MM.1S (cell line): Measurements from ENCODE around the gene LPAR4.
A peak's percentile ranks its signal among the peaks of the same experiment; 100 is the strongest.

Experiments used
- DNase-seq: peaks from one replicate; pipeline ENCODE4 v3.0.0-alpha.2; 2015
- H2AFZ ChIP-seq: fragments of 300-600 bp; sonication (generic); 2 replicates; pipeline ENCODE4 v1.6.0; 2016; ENCODE audit warnings: antibody characterized with exemption, low read length
- H3F3A ChIP-seq: fragments of 300-600 bp; sonication (generic); 2 replicates; pipeline ENCODE4 v1.6.1; 2016; ENCODE audit warnings: mild to moderate bottlenecking, antibody characterized with exemption, low read length, moderate library complexity, mixed read lengths; ENCODE audit not compliant: insufficient read depth
- H3K27ac ChIP-seq: fragments of 300-600 bp; sonication (generic); 2 replicates; pipeline ENCODE4 v1.5.1; 2016; ENCODE audit warnings: mild to moderate bottlenecking, low read length
- H3K27me3 ChIP-seq: fragments of 300-600 bp; sonication (generic); replicated peaks from 2 replicates; pipeline ENCODE4 v1.6.0; 2016; ENCODE audit warnings: low read length; ENCODE audit not compliant: insufficient read depth
- H3K36me3 ChIP-seq: fragments of 300-600 bp; sonication (generic); replicated peaks from 2 replicates; pipeline ENCODE4 v1.6.1; 2016; ENCODE audit warnings: mild to moderate bottlenecking, low read length, mixed read lengths; ENCODE audit not compliant: insufficient read depth
- H3K4me1 ChIP-seq: fragments of 300-600 bp; sonication (generic); 2 replicates; pipeline ENCODE4 v1.6.1; 2016; ENCODE audit warnings: low read length, mixed read lengths
- H3K4me2 ChIP-seq: fragments of 300-600 bp; sonication (generic); 2 replicates; pipeline ENCODE4 v1.6.0; 2016; ENCODE audit warnings: low read depth, low read length
- H3K4me3 ChIP-seq: fragments of 300-600 bp; sonication (generic); 2 replicates; pipeline ENCODE4 v1.5.1; 2016; ENCODE audit warnings: low read length, mixed read lengths
- H3K79me2 ChIP-seq: fragments of 300-600 bp; sonication (generic); 2 replicates; pipeline ENCODE4 v1.6.1; 2016; ENCODE audit warnings: mixed run types, low read length, mixed read lengths
- H3K9ac ChIP-seq: fragments of 300-600 bp; sonication (generic); 2 replicates; pipeline ENCODE4 v1.6.1; 2016; ENCODE audit warnings: low read length, mixed read lengths
- H3K9me2 ChIP-seq: fragments of 300-600 bp; sonication (generic); replicated peaks from 2 replicates; pipeline ENCODE4 v1.6.1; 2016; ENCODE audit warnings: mild to moderate bottlenecking, low read length, mixed read lengths; ENCODE audit not compliant: insufficient read depth
- H3K9me3 ChIP-seq: fragments of 300-600 bp; sonication (generic); replicated peaks from 2 replicates; pipeline ENCODE4 v1.6.1; 2016; ENCODE audit warnings: mild to moderate bottlenecking, low read length, mixed read lengths; ENCODE audit not compliant: insufficient read depth
- H4K20me1 ChIP-seq: fragments of 300-600 bp; sonication (generic); 2 replicates; pipeline ENCODE4 v1.6.1; 2016; ENCODE audit warnings: mild to moderate bottlenecking, low read length, moderate library complexity, mixed read lengths; ENCODE audit not compliant: insufficient read depth
- EZH2 ChIP-seq: fragments of 300-600 bp; sonication (generic); optimal IDR thresholded peaks from 2 replicates; pipeline ENCODE3; 2017; ENCODE audit warnings: low read depth, mild to moderate bottlenecking, antibody characterized with exemption, low read length, mixed read lengths
- EZH2phosphoT487 ChIP-seq: fragments of 300-600 bp; sonication (generic); IDR thresholded peaks from 2 replicates; pipeline ENCODE4 v1.6.1; 2018; ENCODE audit warnings: antibody characterized with exemption, low read length
- TF ChIP-seq, protein P1 (sequence below): fragments of 300-600 bp; sonication (generic); IDR thresholded peaks from 2 replicates; pipeline ENCODE4 v1.5.1; 2016; ENCODE audit warnings: antibody characterized with exemption, low read length, mixed read lengths

LPAR4 gene

DNA sequence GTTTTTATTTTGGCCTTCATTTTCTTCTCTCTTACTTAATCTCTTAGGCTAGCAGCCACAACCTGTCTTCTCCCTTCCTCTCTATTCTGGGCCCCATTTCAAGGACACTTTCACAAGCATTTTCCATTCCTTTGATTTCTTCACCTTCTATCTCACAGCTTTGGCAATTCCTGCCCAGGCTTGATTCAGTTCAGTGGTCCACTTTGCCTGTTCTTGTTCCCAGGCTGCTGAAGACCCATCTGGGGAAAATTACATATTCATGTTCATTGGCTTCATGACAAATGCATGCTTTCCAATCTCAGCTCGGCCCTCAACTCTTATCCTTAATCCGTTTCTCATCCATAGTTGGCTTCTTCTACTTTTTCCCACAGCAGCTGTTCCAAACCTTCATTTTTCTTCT lies 38.7 kb upstream of the LPAR4 start:
- no peaks in the 10 kb centered on the region for H3K9me2 ChIP-seq
- no peak for DNase-seq
- no peak for TF ChIP-seq EZH2phosphoT487
- TF ChIP-seq EZH2: no peak
- TF ChIP-seq, protein P1, sequence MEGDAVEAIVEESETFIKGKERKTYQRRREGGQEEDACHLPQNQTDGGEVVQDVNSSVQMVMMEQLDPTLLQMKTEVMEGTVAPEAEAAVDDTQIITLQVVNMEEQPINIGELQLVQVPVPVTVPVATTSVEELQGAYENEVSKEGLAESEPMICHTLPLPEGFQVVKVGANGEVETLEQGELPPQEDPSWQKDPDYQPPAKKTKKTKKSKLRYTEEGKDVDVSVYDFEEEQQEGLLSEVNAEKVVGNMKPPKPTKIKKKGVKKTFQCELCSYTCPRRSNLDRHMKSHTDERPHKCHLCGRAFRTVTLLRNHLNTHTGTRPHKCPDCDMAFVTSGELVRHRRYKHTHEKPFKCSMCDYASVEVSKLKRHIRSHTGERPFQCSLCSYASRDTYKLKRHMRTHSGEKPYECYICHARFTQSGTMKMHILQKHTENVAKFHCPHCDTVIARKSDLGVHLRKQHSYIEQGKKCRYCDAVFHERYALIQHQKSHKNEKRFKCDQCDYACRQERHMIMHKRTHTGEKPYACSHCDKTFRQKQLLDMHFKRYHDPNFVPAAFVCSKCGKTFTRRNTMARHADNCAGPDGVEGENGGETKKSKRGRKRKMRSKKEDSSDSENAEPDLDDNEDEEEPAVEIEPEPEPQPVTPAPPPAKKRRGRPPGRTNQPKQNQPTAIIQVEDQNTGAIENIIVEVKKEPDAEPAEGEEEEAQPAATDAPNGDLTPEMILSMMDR: no peak
- no peak overlapping the region for H2AFZ ChIP-seq
- H3K79me2 ChIP-seq: no peaks in the 10 kb centered on the region
- H3K27me3 ChIP-seq: no peaks in the 10 kb centered on the region
- no peaks in the 10 kb centered on the region for H4K20me1 ChIP-seq
- no peaks in the 10 kb centered on the region for H3F3A ChIP-seq
- H3K27ac ChIP-seq: no peak overlapping the region
- H3K9me3 ChIP-seq: no peaks in the 10 kb centered on the region
- H3K36me3 ChIP-seq: no peaks in the 10 kb centered on the region
- no peak overlapping the region for H3K4me2 ChIP-seq
- no peak overlapping the region for H3K4me3 ChIP-seq
- no peak overlapping the region for H3K9ac ChIP-seq
- H3K4me1 ChIP-seq: peaks cover 3% of the 10 kb centered on the region; the same call in 1 of the 2 replicates

GRCh38 chrX:78710171-78710570 lies 37.3 kb upstream of the LPAR4 start:
- H3K9me2 ChIP-seq: no peaks in the 10 kb centered on the region
- H3K4me1 ChIP-seq: peaks cover 3% of the 10 kb centered on the region; the same call in 1 of the 2 replicates
- H3F3A ChIP-seq: no peaks in the 10 kb centered on the region
- no peaks in the 10 kb centered on the region for H4K20me1 ChIP-seq
- no peaks in the 10 kb centered on the region for H3K27me3 ChIP-seq
- DNase-seq: peak; percentile 37
- no peak overlapping the region for H3K9ac ChIP-seq
- H3K4me3 ChIP-seq: no peak overlapping the region
- H3K27ac ChIP-seq: no peak overlapping the region
- H2AFZ ChIP-seq: no peak overlapping the region
- H3K36me3 ChIP-seq: no peaks in the 10 kb centered on the region
- H3K9me3 ChIP-seq: no peaks in the 10 kb centered on the region
- H3K79me2 ChIP-seq: no peaks in the 10 kb centered on the region
- H3K4me2 ChIP-seq: no peak overlapping the region
- TF ChIP-seq EZH2 (no peak), EZH2phosphoT487 (no peak)
- TF ChIP-seq, protein P1: no peak

DNA sequence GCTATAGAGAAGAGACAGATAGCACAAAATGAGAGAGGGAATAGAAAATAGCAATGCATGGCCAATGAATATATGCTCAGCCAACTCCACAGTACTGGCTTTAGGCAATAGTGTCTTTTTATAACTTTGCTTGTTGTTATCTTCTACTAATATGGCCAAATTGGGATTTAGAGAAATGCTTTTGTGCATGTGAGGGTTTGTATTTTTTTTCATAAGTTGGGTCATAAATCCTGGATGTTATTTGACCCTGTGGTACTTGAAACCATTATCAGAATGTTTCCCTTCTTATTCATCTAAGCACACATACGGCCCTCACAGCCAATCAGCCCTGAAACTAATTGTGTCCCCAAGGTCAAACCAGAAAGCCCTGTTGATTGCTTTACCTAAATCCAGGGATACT lies 35.2 kb upstream of the LPAR4 start:
- Histone ChIP-seq H2AFZ (no peak overlapping the region), H4K20me1 (no peaks in the 10 kb centered on the region), H3K36me3 (no peaks in the 10 kb centered on the region), H3K27ac (no peak overlapping the region), H3K27me3 (no peaks in the 10 kb centered on the region), H3K79me2 (no peaks in the 10 kb centered on the region), H3K9me3 (no peaks in the 10 kb centered on the region), H3F3A (no peaks in the 10 kb centered on the region), H3K9me2 (no peaks in the 10 kb centered on the region), H3K4me2 (no peak overlapping the region), H3K4me3 (no peak overlapping the region), H3K4me1 (peaks cover 3% of the 10 kb centered on the region; the same call in 1 of the 2 replicates), H3K9ac (no peak overlapping the region)
- TF ChIP-seq, protein P1: no peak
- TF ChIP-seq EZH2phosphoT487 (no peak), EZH2 (no peak)
- DNase-seq: no peak

DNA sequence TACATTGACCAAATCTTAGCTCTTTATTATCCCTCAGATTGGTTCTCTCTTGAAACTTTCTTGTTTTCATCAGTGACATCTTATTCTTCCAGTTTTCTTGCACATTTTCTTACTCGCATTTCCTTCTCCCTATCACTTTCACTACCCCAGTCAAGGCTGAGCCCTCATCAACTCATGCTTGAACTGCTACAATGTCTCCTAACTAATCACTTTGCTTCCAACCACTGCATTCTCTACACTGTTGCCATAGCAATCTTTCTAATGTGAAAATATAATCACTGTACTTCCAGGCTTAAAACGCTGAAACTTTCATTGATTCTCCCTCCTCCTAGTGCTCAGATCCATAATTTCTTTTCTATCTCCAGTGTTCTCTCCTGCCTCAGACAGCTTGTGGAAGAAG lies 22.2 kb upstream of the LPAR4 start:
- Histone ChIP-seq H3K36me3 (no peaks in the 10 kb centered on the region), H3K27ac (no peak overlapping the region), H3K4me2 (no peak overlapping the region), H4K20me1 (no peaks in the 10 kb centered on the region), H3K27me3 (no peaks in the 10 kb centered on the region), H2AFZ (no peak overlapping the region), H3K9me2 (no peaks in the 10 kb centered on the region), H3K4me1 (no peaks in the 10 kb centered on the region), H3K9me3 (no peaks in the 10 kb centered on the region), H3K9ac (no peak overlapping the region), H3K4me3 (no peak overlapping the region), H3K79me2 (no peaks in the 10 kb centered on the region), H3F3A (no peaks in the 10 kb centered on the region)
- no peak for DNase-seq
- TF ChIP-seq, protein P1: no peak
- TF ChIP-seq EZH2: no peak
- TF ChIP-seq EZH2phosphoT487: no peak
